Measurements from ENCODE around the gene EEA1. TPM values are rescaled to one million over a fixed set of nuclear protein-coding genes. Genes with fewer than 3 reads are reported as not detected.

EEA1 gene
- total RNA-seq, 1 experiment from 2014 or later = 7.9 TPM

DNA sequence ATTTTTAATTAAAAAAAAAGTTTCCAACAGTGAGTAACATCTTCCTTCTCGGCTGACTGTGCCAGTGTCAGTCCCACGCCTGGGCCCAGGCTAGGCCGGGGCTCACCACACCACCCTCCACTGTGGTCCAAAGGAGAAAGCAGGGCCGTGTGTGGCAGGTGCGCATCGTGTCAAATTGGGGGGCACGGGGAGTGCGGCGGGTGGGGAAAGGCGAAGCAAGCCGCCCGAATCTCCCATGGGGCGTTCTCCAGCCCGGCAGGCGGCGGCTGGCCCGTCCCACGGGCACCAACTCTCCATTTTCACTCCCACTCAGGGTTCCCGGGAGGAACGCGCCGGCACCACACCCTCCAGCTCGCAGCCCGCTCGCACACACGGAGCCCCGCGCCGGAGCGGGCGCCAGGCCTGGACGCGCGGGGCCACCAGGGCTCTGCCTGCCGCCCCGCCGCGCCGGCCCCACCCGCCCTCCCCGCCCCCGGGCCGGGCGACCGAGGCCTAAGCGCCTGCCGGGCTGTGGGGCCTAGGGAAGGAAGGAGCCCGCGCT lies 604 bp downstream of the EEA1 start:
- H3K27ac ChIP-seq (ENCODE audit: low read length) = peak overlapping the region; percentile 37
- H3K9ac ChIP-seq (ENCODE audit: low read length) = peak overlapping the region; percentile 81
- intact Hi-C loops (cut with micrococcal nuclease) = loop anchor here (5.0 kb wide), 2 partner anchors 44 to 96 kb away; no protein-coding TSS in a partner anchor
- no peaks in the 10 kb centered on the region for H3K27me3 ChIP-seq (ENCODE audit: low read length)
- ChIA-PET POLR2A (ENCODE audit: unreplicated experiment) (interaction anchor here (0.6 to 0.7 kb wide), 2 partner anchors 16 to 145 kb away, joined by 4 to 15 read pairs; no protein-coding TSS in a partner anchor), CTCF (interaction anchor here (0.7 kb wide), 1 partner anchor 515 kb away, joined by 4 read pairs; no protein-coding TSS in a partner anchor)
- no peaks in the 10 kb centered on the region for H3K9me2 ChIP-seq (replicated peaks; ENCODE audit: low read length)
- peaks cover 3% of the 10 kb centered on the region for H3F3A ChIP-seq (ENCODE audit: low read length, unreplicated experiment)
- peak overlapping the region; percentile 76 for H2AFZ ChIP-seq (ENCODE audit: low read length)
- TF ChIP-seq EZH2phosphoT487 (IDR thresholded peaks at IDR 0.05; ENCODE audit: borderline replicate concordance, low read length) = no peak
- TF ChIP-seq EZH2 (IDR thresholded peaks at IDR 0.05; ENCODE audit: low read length, unreplicated experiment) = no peak
- no peak for TF ChIP-seq CTCF (conservative IDR thresholded peaks at IDR 0.05; ENCODE audit: low read depth, low read length)
- H3K79me2 ChIP-seq (ENCODE audit: low read length) = peaks cover 51% of the 10 kb centered on the region
- H4K20me1 ChIP-seq (ENCODE audit: low read length) = 0 out of 2 replicates have a peak, but pooled peaks cover 5% of the 10 kb centered on the region
- no peaks in the 10 kb centered on the region for H3K9me3 ChIP-seq (ENCODE audit: low read length)
- DNase-seq = peak; percentile 15
- H3K4me1 ChIP-seq (ENCODE audit: insufficient read depth, low read length) = peaks cover 24% of the 10 kb centered on the region
- BruUV-seq (replicated peaks) = no TSS peak
- H3K36me3 ChIP-seq (ENCODE audit: low read depth, low read length) = no peaks in the 10 kb centered on the region
- H3K4me3 ChIP-seq (ENCODE audit: low read length) = peak overlapping the region; percentile 82
- peak overlapping the region; percentile 95 for H3K4me2 ChIP-seq (ENCODE audit: low read length)
- ATAC-seq = peak; percentile 21

- 0 out of 2 replicates have a peak, but pooled peaks cover 5% of the 10 kb centered on the region for H4K20me1 ChIP-seq (ENCODE audit: low read length)
- peak overlapping the region; percentile 82 for H3K4me3 ChIP-seq (ENCODE audit: low read length)
- TF ChIP-seq CTCF (conservative IDR thresholded peaks at IDR 0.05; ENCODE audit: low read depth, low read length) (no peak), EZH2phosphoT487 (IDR thresholded peaks at IDR 0.05; ENCODE audit: borderline replicate concordance, low read length) (no peak), EZH2 (IDR thresholded peaks at IDR 0.05; ENCODE audit: low read length, unreplicated experiment) (no peak)
- ATAC-seq (peak; percentile 23), DNase-seq (peak; percentile 66)
- H3K27ac ChIP-seq (ENCODE audit: low read length) = peak overlapping the region; percentile 27
- H3K36me3 ChIP-seq (ENCODE audit: low read depth, low read length) = no peaks in the 10 kb centered on the region
- peak overlapping the region; percentile 89 for H3K4me2 ChIP-seq (ENCODE audit: low read length)
- H3K9ac ChIP-seq (ENCODE audit: low read length) = peak overlapping the region; percentile 81
- ChIA-PET CTCF (interaction anchor here (0.7 kb wide), 1 partner anchor 516 kb away, joined by 4 read pairs; no protein-coding TSS in a partner anchor), POLR2A (ENCODE audit: unreplicated experiment) (interaction anchor here (0.6 to 0.7 kb wide), 2 partner anchors 145 to 1225 kb away, joined by 4 to 5 read pairs; no protein-coding TSS in a partner anchor)
- no peaks in the 10 kb centered on the region for H3K27me3 ChIP-seq (ENCODE audit: low read length)
- peak overlapping the region; percentile 76 for H2AFZ ChIP-seq (ENCODE audit: low read length)
- TSS peak; percentile 57 for BruUV-seq (replicated peaks)
- H3K9me3 ChIP-seq (ENCODE audit: low read length) = no peaks in the 10 kb centered on the region
- peaks cover 55% of the 10 kb centered on the region for H3K79me2 ChIP-seq (ENCODE audit: low read length)
- H3K4me1 ChIP-seq (ENCODE audit: insufficient read depth, low read length) = peaks cover 24% of the 10 kb centered on the region
- intact Hi-C loops (cut with micrococcal nuclease) = loop anchor here (1.0 to 5.0 kb wide), 3 partner anchors 28 to 95 kb away; no protein-coding TSS in a partner anchor
- peaks cover 3% of the 10 kb centered on the region for H3F3A ChIP-seq (ENCODE audit: low read length, unreplicated experiment)
- no peaks in the 10 kb centered on the region for H3K9me2 ChIP-seq (replicated peaks; ENCODE audit: low read length)
Observed at GRCh38 chr12:92927436-92928281, 1.4 kb downstream of the EEA1 start.

Measured in PC-3 (cell line).